K562 (cell line): ENCODE data around the gene ANKFN1.

Experiments
- EP400 ChIP-seq: fragments of 450-650 bp; IDR thresholded peaks from 2 replicates; pipeline ENCODE4 v1.6.1; 2017; ENCODE audit warnings: antibody characterized with exemption, mild to moderate bottlenecking, moderate library complexity
- POLR2A ChIP-seq: fragments of 450-650 bp; conservative IDR thresholded peaks from 2 replicates; pipeline ENCODE4 v1.6.1; 2016
- PYGO2 ChIP-seq: fragments of 450-650 bp; IDR thresholded peaks from 2 replicates; pipeline ENCODE4 v1.6.1; 2016; ENCODE audit warnings: mild to moderate bottlenecking, missing genetic modification characterization, moderate library complexity, missing compliant biosample characterization
- SREBF2 ChIP-seq: sonication (generic); formaldehyde crosslinking; IDR thresholded peaks from 2 replicates; pipeline ENCODE4 v1.4.0; 2020; ENCODE audit warnings: mild to moderate bottlenecking, missing genetic modification reagents
- TAF1 ChIP-seq: IDR thresholded peaks from 2 replicates; pipeline ENCODE4 v1.6.1; 2011; ENCODE audit warnings: mild to moderate bottlenecking, low read length, moderate library complexity; ENCODE audit not compliant: insufficient read depth, control insufficient read depth, severe bottlenecking; ENCODE audit errors: extremely low read depth
- YY1 ChIP-seq, 3 experiments: IDR thresholded peaks; 2 replicates each; pipeline ENCODE4 v1.6.1; 2011; ENCODE audit warnings: low read length in 2 of 3, mild to moderate bottlenecking in 2 of 3, moderate library complexity in 2 of 3, borderline replicate concordance in 1 of 3, control low read depth in 1 of 3, low read depth in 1 of 3; ENCODE audit not compliant: insufficient read depth in 3 of 3, insufficient replicate concordance in 2 of 3, control insufficient read depth in 1 of 3, insufficient read length in 1 of 3; ENCODE audit errors: extremely low read depth in 1 of 3
- ZBTB1 ChIP-seq: sonication (generic); formaldehyde crosslinking; IDR thresholded peaks from 2 replicates; pipeline ENCODE4 v1.8.1; 2023; ENCODE audit warnings: missing genetic modification reagents, low read depth, mild to moderate bottlenecking, borderline replicate concordance
- ZC3H4 ChIP-seq: sonication (generic); formaldehyde crosslinking; IDR thresholded peaks from 2 replicates; pipeline ENCODE4 v1.9.0; 2021; ENCODE audit warnings: missing genetic modification reagents, borderline replicate concordance
- ZNF217 ChIP-seq: sonication (generic); formaldehyde crosslinking; IDR thresholded peaks from 2 replicates; pipeline ENCODE4 v1.8.0; 2022; ENCODE audit warnings: mild to moderate bottlenecking, missing genetic modification reagents
- ZNF785 ChIP-seq: fragments of 250-450 bp; sonication (Bioruptor Pico); IDR thresholded peaks from 2 replicates; pipeline ENCODE4 v1.4.0; 2020; ENCODE audit warnings: mild to moderate bottlenecking
- TF ChIP-seq, protein P1 (sequence below), 3 experiments: IDR thresholded peaks in 2 of 3; conservative IDR thresholded peaks in 1 of 3; 2 replicates each; pipeline ENCODE4 v1.5.1; 2011 to 2012; ENCODE audit warnings: low read length in 3 of 3, mild to moderate bottlenecking in 3 of 3, control low read depth in 2 of 3, improper control_type of control experiment in 1 of 3, inconsistent platforms in 1 of 3, low read depth in 1 of 3, mixed read lengths in 1 of 3, moderate library complexity in 1 of 3; ENCODE audit not compliant: insufficient read depth in 2 of 3

DNA sequence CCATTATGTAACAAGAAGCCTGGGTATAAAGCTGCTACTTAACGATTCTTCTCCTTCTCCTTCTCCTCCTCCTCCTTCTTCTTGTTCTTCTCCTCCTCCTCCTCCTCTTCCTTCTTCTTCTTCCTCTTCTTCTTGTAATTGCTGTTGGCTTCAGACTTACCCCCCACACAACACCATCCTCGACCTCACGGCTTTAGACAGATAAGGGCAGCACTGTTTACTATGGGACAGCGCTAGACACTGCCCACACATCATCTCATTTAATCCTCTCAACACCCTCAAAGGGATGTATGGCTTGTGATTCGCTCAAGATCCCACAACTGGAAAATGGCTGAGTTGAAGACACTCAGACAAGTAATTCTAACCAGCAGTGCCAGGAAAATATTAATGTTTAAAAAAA, 379.7 kb downstream of the ANKFN1 start:
- TF ChIP-seq ZNF785 (CRISPR knock-in tag) (no peak), YY1 (IDR thresholded peaks at IDR 0.05; ENCODE audit: borderline replicate concordance in 1 of 3, control insufficient read depth in 1 of 3, extremely low read depth in 1 of 3, insufficient read depth in 3 of 3, insufficient read length in 1 of 3, insufficient replicate concordance in 2 of 3, low read depth in 1 of 3, low read length in 2 of 3) (no peak), ZC3H4 (no peak), EP400 (no peak), SREBF2 (no peak), TAF1 (no peak), ZNF217 (CRISPR knock-in tag) (no peak), ZBTB1 (CRISPR knock-in tag) (no peak), POLR2A (no peak), PYGO2 (tag) (no peak)
- TF ChIP-seq, protein P1, sequence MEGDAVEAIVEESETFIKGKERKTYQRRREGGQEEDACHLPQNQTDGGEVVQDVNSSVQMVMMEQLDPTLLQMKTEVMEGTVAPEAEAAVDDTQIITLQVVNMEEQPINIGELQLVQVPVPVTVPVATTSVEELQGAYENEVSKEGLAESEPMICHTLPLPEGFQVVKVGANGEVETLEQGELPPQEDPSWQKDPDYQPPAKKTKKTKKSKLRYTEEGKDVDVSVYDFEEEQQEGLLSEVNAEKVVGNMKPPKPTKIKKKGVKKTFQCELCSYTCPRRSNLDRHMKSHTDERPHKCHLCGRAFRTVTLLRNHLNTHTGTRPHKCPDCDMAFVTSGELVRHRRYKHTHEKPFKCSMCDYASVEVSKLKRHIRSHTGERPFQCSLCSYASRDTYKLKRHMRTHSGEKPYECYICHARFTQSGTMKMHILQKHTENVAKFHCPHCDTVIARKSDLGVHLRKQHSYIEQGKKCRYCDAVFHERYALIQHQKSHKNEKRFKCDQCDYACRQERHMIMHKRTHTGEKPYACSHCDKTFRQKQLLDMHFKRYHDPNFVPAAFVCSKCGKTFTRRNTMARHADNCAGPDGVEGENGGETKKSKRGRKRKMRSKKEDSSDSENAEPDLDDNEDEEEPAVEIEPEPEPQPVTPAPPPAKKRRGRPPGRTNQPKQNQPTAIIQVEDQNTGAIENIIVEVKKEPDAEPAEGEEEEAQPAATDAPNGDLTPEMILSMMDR (IDR thresholded peaks at IDR 0.05 in 2 of 3, conservative IDR thresholded peaks at IDR 0.05 in 1 of 3; ENCODE audit: insufficient read depth in 2 of 3, low read depth in 1 of 3, low read length in 3 of 3) = no peak
